Thoracic aorta (tissue), 2 donors: ENCODE data around the gene GPR156. TPM values are rescaled to one million over a fixed set of nuclear protein-coding genes. Genes with fewer than 3 reads are reported as not detected.

ENCODE experiments used
- ATAC-seq: fragments of 150-250 bp; one replicate; pipeline ENCODE4 v1.8.0; 2017; ENCODE audit warnings: low read depth; ENCODE audit not compliant: insufficient number of reproducible peaks, low FRiP score
- DNase-seq: peaks from one replicate; pipeline ENCODE4 v3.0.0-alpha.2; 2020; ENCODE audit warnings: low spot score
- H3K27ac ChIP-seq, 2 donors: fragments of 200-600 bp; sonication (generic); 1 replicate in 1 of 2; 2 replicates in 1 of 2; pipeline ENCODE4 v1.5.1; 2016; ENCODE audit warnings: mild to moderate bottlenecking in 2 of 2, moderate library complexity in 2 of 2
- H3K27me3 ChIP-seq: fragments of 200-600 bp; sonication (generic); replicated peaks from 2 replicates; pipeline ENCODE4 v1.6.0; 2016; ENCODE audit warnings: mild to moderate bottlenecking; ENCODE audit not compliant: insufficient read depth
- H3K36me3 ChIP-seq: fragments of 200-600 bp; sonication (generic); one replicate; pipeline ENCODE4 v1.5.1; 2016
- H3K4me1 ChIP-seq, 2 donors: fragments of 200-600 bp; sonication (generic); 1 replicate in 1 of 2; 2 replicates in 1 of 2; pipeline versions ENCODE4 v1.5.1 to v1.6.0; 2016; ENCODE audit warnings: low read depth in 2 of 2, mild to moderate bottlenecking in 1 of 2; ENCODE audit not compliant: control insufficient read depth in 1 of 2
- H3K4me3 ChIP-seq: fragments of 200-600 bp; sonication (generic); 2 replicates; pipeline ENCODE4 v1.5.1; 2016; ENCODE audit warnings: mild to moderate bottlenecking
- H3K9me3 ChIP-seq: fragments of 200-600 bp; sonication (generic); 2 replicates; pipeline ENCODE4 v1.5.1; 2016
- CTCF ChIP-seq: fragments of 200-600 bp; sonication (generic); IDR thresholded peaks from one replicate; pipeline ENCODE4 v1.5.1; 2019; ENCODE audit warnings: antibody characterized with exemption
- total RNA-seq, 2 donors: library from RNA; depleted of rRNA; stranded (reverse); fragments of >200 nt; gene quantifications; one replicate each; pipeline versions ENCODE4 v1.1.0 to v1.2.3, GENCODE V29; 2016

The GPR156 gene
- total RNA-seq, 2 donors from 2014 or later, result 0.27 to 0.35 TPM

GRCh38 chr3:120153294-120153693 is 131.7 kb downstream of the GPR156 start:
- H3K27me3 ChIP-seq, result no peaks in the 10 kb centered on the region
- H3K4me3 ChIP-seq, result no peak overlapping the region
- ATAC-seq (no peak), DNase-seq (no peak)
- TF ChIP-seq CTCF, result no peak
- H3K4me1 ChIP-seq, result no peaks in the 10 kb centered on the region
- no peak overlapping the region for H3K27ac ChIP-seq
- H3K36me3 ChIP-seq, result no peaks in the 10 kb centered on the region
- H3K9me3 ChIP-seq, result no peaks in the 10 kb centered on the region

- Histone ChIP-seq H3K27ac (no peak overlapping the region), H3K4me3 (no peak overlapping the region), H3K36me3 (no peaks in the 10 kb centered on the region), H3K4me1 (no peaks in the 10 kb centered on the region), H3K27me3 (no peaks in the 10 kb centered on the region), H3K9me3 (no peaks in the 10 kb centered on the region)
- DNase-seq (no peak), ATAC-seq (no peak)
- no peak for TF ChIP-seq CTCF
Observed at GRCh38 chr3:120151791-120152190, 133.2 kb downstream of the GPR156 start.

GRCh38 chr3:120148187-120148949 is 136.7 kb downstream of the GPR156 start:
- ATAC-seq (no peak), DNase-seq (no peak)
- H3K36me3 ChIP-seq, result no peaks in the 10 kb centered on the region
- no peak for TF ChIP-seq CTCF
- no peaks in the 10 kb centered on the region for H3K9me3 ChIP-seq
- H3K4me3 ChIP-seq, result no peak overlapping the region
- no peak overlapping the region for H3K27ac ChIP-seq
- H3K27me3 ChIP-seq, result no peaks in the 10 kb centered on the region
- no peaks in the 10 kb centered on the region for H3K4me1 ChIP-seq

- no peak for DNase-seq
- H3K4me3 ChIP-seq, result no peak overlapping the region
- TF ChIP-seq CTCF, result no peak
- no peaks in the 10 kb centered on the region for H3K9me3 ChIP-seq
- H3K27me3 ChIP-seq, result no peaks in the 10 kb centered on the region
- no peaks in the 10 kb centered on the region for H3K36me3 ChIP-seq
- no peaks in the 10 kb centered on the region for H3K4me1 ChIP-seq
- no peak for ATAC-seq
- no peak overlapping the region for H3K27ac ChIP-seq
Observed at GRCh38 chr3:120147072-120147871, 137.8 kb downstream of the GPR156 start.

- ATAC-seq, result no peak
- no peaks in the 10 kb centered on the region for H3K27me3 ChIP-seq
- no peak overlapping the region for H3K4me3 ChIP-seq
- no peaks in the 10 kb centered on the region for H3K4me1 ChIP-seq
- H3K27ac ChIP-seq, result no peak overlapping the region
- no peaks in the 10 kb centered on the region for H3K36me3 ChIP-seq
- no peaks in the 10 kb centered on the region for H3K9me3 ChIP-seq
- no peak for TF ChIP-seq CTCF
- DNase-seq, result no peak
Observed at GRCh38 chr3:120145542-120146285, 139.3 kb downstream of the GPR156 start.
